Mucosa of rectum (tissue), 2 donors: ENCODE data around the gene LCNL1.
"Not testable (repeated sequence)": the region's sequence is repeated elsewhere in the genome, so short reads cannot be mapped to it uniquely, and the experiment has no call there.

Experiments used
- H3K27ac ChIP-seq, 2 donors: one replicate each; pipeline ENCODE4 v1.7.0; 2013; ENCODE audit warnings: inconsistent platforms in 2 of 2, low read depth in 2 of 2, low read length in 2 of 2
- H3K27me3 ChIP-seq, 2 donors: one replicate each; pipeline ENCODE4 v1.7.0; 2013; ENCODE audit warnings: low read length in 2 of 2; ENCODE audit not compliant: control insufficient read depth in 2 of 2, insufficient read depth in 2 of 2
- H3K36me3 ChIP-seq, 2 donors: one replicate each; pipeline ENCODE4 v1.7.0; 2013; ENCODE audit warnings: low read length in 2 of 2; ENCODE audit not compliant: control insufficient read depth in 2 of 2, insufficient read depth in 2 of 2
- H3K4me1 ChIP-seq, 2 donors: one replicate each; pipeline ENCODE4 v1.7.0; 2013; ENCODE audit warnings: low read length in 2 of 2, mild to moderate bottlenecking in 1 of 2; ENCODE audit not compliant: control insufficient read depth in 2 of 2, insufficient read depth in 2 of 2
- H3K4me3 ChIP-seq, 2 donors: one replicate each; pipeline ENCODE4 v1.7.0; 2013; ENCODE audit warnings: low read length in 2 of 2
- H3K9ac ChIP-seq, 2 donors: one replicate each; pipeline ENCODE4 v1.7.0; 2013; ENCODE audit warnings: low read length in 2 of 2, low read depth in 1 of 2, mild to moderate bottlenecking in 1 of 2
- H3K9me3 ChIP-seq, 2 donors: one replicate each; pipeline ENCODE4 v1.7.0; 2013; ENCODE audit warnings: low read length in 2 of 2; ENCODE audit not compliant: control insufficient read depth in 2 of 2
- donor health status: healthy.
- donor health status: Normal muscosa, but diverticular disease.

Gene LCNL1

DNA sequence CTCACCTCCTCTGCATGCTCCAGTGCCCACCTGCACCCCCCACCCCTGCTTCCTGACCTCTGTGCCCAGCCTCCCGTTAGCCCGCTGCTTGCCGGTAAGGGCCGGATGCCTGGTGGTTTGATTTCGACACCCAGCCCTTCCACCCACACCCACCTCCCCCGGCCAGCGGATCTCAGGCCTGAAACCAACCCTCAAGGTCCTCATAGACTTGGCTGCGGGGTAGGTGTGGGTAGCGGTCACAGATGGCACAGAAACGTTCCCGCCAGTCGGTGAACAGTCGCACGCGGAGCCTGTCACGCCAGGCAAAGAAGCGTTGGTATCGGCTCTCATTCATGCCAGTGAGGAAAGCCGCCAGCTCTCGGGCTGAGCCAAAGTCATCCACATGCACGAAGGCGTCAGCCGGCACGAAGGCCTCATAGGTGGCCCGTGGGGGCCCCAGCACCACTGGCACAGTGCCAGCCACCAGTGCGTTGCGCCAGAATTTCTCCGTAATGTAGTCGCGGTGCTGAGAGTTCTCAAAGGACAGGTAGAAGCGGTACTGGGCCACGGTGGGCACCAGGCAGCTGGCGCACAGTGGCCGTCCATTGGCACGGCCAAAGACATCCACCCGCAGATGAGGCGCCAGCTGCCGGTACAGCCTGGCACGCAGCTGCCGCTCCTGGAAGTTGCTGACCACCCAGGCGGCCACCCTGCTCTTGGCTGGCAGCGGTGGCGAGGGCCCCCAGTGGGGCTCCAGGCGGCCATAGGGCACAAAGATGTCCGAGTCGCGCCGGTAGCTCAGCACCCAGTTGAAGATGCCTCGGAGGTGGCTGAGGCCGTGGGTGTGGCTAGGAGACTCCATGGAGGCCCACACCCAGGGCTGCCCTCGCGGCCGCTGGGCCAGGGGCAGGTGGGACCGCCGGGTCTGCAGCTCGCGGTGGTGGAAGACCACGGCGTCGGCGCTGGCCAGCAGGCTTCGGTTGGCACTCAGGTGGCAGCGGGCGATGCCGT lies 48.0 kb downstream of the LCNL1 start:
- Histone ChIP-seq H3K9me3 (no peaks in the 10 kb centered on the region), H3K4me1 (peaks cover 50 to 56% of the 10 kb centered on the region in 2 donors), H3K9ac (no peak overlapping the region), H3K36me3 (no peaks in the 10 kb centered on the region), H3K27ac (no peak overlapping the region), H3K27me3 (no peaks in the 10 kb centered on the region), H3K4me3 (peak overlapping the region in 1 of 2 donors; percentile 31)

DNA sequence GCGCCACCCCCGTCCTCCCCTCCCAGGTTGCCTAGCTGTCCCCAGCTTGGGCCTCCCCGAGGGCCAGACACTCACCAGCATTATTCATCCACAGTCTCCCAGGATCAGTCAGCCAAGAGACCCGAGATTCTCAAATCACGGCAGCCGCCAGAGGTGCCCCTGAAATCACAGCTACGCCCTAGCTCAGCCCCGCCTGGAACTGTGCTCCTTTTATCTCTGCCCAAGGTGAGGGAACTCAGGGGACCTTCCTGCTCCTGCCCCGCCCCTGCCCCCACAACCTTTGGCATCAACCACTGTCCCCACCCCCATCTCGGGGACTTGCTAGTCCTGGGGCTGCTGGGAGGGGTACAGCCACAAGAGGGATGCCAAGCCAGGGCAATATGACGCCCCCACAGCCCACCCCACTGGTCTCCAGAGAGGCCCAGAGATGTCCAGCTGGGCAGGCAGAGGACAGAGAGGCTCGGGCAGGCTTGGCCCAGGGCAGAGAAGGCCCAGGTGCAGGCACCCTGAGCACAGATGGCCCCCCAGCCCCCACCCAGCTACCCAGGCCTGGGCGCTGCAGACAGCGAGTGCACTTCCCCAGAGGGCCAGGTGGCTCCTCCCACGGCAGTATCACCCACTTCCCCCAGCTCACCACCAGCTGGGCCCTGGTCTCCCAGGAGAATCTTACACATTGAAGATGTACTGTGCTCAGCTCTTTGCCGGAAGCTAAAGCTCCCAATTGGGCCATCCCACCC lies 49.3 kb downstream of the LCNL1 start, which contains the start of gene FUT7:
TSS of gene FUT7 (minus strand) at position 185 of the 737 bp plus-strand sequence. CDS start at position 88, 97 bp downstream.
- Histone ChIP-seq H3K4me3 (no peak within 1 kb of the TSS), H3K27ac (peak within 1 kb of the TSS in 1 of 2 donors; percentile 38), H3K4me1 (peaks cover 44 to 47% of the 10 kb centered on the region in 2 donors), H3K27me3 (no peaks in the 10 kb centered on the region), H3K36me3 (no peaks in the 10 kb centered on the region), H3K9ac (no peak within 1 kb of the TSS), H3K9me3 (no peaks in the 10 kb centered on the region)

DNA sequence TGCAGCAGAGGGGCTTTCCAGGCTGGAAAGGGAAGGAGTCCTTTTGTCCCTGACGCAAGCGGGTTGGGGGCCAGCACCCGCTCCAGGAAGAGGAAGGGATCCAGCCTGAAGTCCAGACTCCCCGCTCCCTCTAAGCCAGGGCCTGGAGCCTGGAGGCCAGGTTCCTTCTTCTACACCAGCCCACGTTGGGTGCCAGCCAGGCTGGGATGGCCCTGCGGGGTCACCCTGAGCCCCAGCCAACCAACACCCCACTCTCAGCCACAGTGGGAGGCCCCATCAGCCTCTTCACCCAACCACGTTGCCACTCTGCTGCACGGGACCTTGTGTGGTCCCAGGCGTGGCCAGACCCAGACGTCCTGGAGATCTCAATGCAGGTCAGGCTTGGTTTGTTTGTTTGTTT lies 50.1 kb downstream of the LCNL1 start:
- no peak overlapping the region for H3K9ac ChIP-seq
- peaks cover 38 to 41% of the 10 kb centered on the region in 2 donors for H3K4me1 ChIP-seq
- H3K9me3 ChIP-seq: no peaks in the 10 kb centered on the region
- no peak overlapping the region for H3K4me3 ChIP-seq
- peak overlapping the region in 1 of 2 donors; percentile 38 for H3K27ac ChIP-seq
- H3K27me3 ChIP-seq: no peaks in the 10 kb centered on the region
- H3K36me3 ChIP-seq: no peaks in the 10 kb centered on the region

DNA sequence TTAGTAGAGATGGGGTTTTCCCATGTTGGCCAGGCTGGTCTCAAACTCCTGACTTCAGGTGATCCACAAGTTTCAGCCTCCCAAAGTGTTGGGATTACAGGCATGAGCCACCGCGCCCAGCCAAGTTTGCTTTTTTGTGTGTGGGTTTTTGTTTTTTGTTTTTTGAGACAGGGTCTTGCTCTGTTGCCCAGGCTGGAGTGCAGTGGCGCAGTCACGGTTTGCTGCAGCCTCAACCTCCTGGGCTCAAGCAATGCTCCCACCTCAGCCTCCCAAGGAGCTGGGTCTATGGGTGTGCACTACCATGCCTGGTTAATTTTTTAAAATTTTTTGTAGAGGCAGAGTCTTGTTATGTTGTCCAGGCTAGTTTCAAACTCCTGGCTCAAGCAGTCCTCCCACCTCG lies 50.7 kb downstream of the LCNL1 start:
- H3K36me3 ChIP-seq, H3K9ac ChIP-seq, H3K27me3 ChIP-seq, H3K27ac ChIP-seq, H3K9me3 ChIP-seq, H3K4me3 ChIP-seq: not testable (repeated sequence)
- H3K4me1 ChIP-seq: peaks cover 36 to 39% of the 10 kb centered on the region in 2 donors

DNA sequence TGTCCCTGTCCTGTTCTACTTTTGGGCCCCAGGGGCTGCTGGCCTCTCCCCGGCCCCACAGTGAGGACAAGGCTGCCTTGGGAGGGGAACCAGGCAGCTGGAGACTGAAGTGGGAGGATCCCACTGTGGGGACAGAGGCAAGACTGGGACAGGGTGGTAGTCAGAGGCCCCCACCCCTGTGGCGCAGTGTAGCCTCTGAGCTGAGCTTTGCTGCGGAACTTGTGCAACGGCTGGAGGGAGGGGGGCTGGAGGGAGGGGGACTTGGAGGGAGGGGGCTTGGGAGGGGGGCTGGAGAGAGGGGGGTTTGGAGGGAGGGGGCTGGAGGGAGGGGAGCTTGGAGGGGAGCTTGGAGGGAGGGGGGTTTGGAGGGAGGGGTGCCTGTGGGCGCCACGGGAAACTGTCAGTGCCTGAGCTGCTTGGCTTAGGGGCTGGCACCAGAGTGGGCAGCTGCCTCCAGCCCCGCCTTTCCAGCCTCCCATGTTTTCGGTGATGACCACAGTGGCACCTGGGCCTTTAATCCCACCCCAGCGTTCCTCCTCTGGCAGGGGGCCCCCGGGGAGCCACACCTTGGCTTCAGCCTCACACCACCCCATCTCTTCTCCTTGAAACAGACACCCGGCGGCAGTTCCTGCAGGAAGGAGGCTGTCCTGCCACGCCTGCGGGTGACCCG lies 51.4 kb downstream of the LCNL1 start:
- Histone ChIP-seq H3K4me1 (peaks cover 29 to 34% of the 10 kb centered on the region in 2 donors), H3K4me3 (peak overlapping the region in 1 of 2 donors; percentile 28), H3K27me3 (no peaks in the 10 kb centered on the region), H3K27ac (peak overlapping the region in 1 of 2 donors; percentile 59), H3K9ac (peak overlapping the region in 1 of 2 donors; percentile 61), H3K36me3 (no peaks in the 10 kb centered on the region), H3K9me3 (no peaks in the 10 kb centered on the region)

DNA sequence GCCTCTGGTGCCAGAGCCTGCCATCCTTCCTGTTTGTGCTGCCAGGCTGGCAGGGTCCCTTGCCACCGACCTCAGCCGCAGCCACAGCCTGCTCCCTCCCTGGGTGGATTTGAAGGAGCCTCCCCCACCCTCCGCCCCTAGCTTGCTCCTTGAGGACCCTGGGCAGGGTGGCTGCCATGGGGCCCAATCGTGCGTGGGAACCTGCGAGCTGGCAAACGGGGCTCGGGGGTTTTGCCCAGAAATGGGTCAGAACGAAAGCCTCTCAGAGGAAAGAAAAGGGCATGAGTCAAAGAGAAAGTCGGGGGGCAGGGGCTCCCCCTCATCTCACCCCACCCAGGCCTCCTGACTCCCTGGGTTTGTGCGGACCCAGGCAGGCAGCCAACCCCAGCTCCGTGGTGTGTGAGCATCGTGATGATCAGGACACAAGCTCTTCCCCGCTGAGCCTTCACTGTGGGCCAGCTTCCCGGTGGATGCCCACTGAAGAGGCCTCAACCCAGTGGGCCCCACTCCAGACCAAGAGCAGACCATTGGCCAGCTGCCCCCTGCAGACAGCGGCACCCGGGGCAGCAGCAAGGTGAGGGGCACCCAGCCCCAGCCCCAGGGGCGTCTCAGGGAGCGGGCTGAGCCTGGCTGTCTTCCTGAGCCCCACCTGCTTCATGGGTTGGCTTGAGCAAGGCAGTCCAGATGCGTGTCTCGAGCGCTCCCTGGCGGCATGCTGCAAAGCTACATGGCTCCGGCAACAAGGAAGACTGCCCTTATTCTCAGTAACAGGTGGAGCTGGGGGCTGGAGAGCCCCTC lies 52.1 kb downstream of the LCNL1 start:
- Histone ChIP-seq H3K4me3 (peak overlapping the region in 1 of 2 donors; percentile 28), H3K27me3 (no peaks in the 10 kb centered on the region), H3K9me3 (no peaks in the 10 kb centered on the region), H3K4me1 (peaks cover 23 to 28% of the 10 kb centered on the region in 2 donors), H3K36me3 (no peaks in the 10 kb centered on the region), H3K27ac (peak overlapping the region; percentile 59 to 61), H3K9ac (peak overlapping the region; percentile 34 to 61)
